ENCODE measurements around the gene C19orf38.

DNA sequence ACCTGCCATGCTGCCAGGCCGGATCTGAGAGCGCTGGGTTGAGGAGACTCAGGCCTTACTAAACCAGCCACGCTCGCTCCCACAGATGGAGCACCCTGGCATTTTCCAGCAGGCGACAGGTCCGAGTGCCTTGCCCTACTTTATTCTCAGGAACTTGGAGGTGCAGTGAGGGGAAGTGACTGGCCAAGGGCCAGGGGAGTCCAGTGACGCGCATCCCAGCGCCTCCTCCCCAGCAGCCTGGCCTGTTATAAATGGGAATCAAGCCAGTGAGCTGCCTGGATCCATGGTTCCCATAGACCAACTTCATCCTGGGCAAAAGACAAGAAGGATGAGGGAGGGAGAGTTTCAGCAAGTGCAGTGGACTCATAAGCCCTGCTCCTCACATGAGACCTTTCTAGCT, 47.7 kb upstream of the C19orf38 start:
- TF ChIP-seq, protein P1, sequence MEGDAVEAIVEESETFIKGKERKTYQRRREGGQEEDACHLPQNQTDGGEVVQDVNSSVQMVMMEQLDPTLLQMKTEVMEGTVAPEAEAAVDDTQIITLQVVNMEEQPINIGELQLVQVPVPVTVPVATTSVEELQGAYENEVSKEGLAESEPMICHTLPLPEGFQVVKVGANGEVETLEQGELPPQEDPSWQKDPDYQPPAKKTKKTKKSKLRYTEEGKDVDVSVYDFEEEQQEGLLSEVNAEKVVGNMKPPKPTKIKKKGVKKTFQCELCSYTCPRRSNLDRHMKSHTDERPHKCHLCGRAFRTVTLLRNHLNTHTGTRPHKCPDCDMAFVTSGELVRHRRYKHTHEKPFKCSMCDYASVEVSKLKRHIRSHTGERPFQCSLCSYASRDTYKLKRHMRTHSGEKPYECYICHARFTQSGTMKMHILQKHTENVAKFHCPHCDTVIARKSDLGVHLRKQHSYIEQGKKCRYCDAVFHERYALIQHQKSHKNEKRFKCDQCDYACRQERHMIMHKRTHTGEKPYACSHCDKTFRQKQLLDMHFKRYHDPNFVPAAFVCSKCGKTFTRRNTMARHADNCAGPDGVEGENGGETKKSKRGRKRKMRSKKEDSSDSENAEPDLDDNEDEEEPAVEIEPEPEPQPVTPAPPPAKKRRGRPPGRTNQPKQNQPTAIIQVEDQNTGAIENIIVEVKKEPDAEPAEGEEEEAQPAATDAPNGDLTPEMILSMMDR (conservative IDR thresholded peaks at IDR 0.05; ENCODE audit: low read length), result no peak
- no peak for TF ChIP-seq EZH2phosphoT487 (IDR thresholded peaks at IDR 0.05; ENCODE audit: borderline replicate concordance, low read depth, low read length)

Measured in OCI-LY7 (cell line).